Sigmoid colon (tissue), 4 donors: Measurements from ENCODE around the gene C2orf49.

Source experiments
- CTCF ChIP-seq, 4 experiments: fragments of 450-650 bp in 3 of 4; fragments of 200-600 bp in 1 of 4; IDR thresholded peaks; one replicate each; pipeline ENCODE4 v1.5.1; 2016 to 2019; ENCODE audit warnings: antibody characterized with exemption in 4 of 4, mild to moderate bottlenecking in 3 of 4, moderate library complexity in 2 of 4
- EP300 ChIP-seq, 4 donors: sonication (generic); formaldehyde crosslinking; IDR thresholded peaks; one replicate each; pipeline ENCODE4 v1.6.1; 2017; ENCODE audit warnings: antibody characterized with exemption in 4 of 4
- POLR2A ChIP-seq, 2 donors: fragments of 450-650 bp; IDR thresholded peaks; one replicate each; pipeline ENCODE4 v1.6.1; 2016; ENCODE audit warnings: antibody characterized with exemption in 2 of 2, mild to moderate bottlenecking in 2 of 2, moderate library complexity in 2 of 2
- POLR2AphosphoS5 ChIP-seq, 4 donors: sonication (generic); formaldehyde crosslinking; IDR thresholded peaks; one replicate each; pipeline ENCODE4 v1.6.1; 2017; ENCODE audit warnings: antibody characterized with exemption in 4 of 4

- no peak for TF ChIP-seq EP300 (IDR thresholded peaks at IDR 0.05)
- TF ChIP-seq CTCF (IDR thresholded peaks at IDR 0.05): no peak
- TF ChIP-seq POLR2AphosphoS5 (IDR thresholded peaks at IDR 0.05): no peak
- no peak for TF ChIP-seq POLR2A (IDR thresholded peaks at IDR 0.05)
Observed at GRCh38 chr2:105383432-105384166, 46.3 kb downstream of the C2orf49 start.
